Ascending aorta (tissue), 2 donors: Measurements from ENCODE around the gene COG6. TPM values are rescaled to one million over a fixed set of nuclear protein-coding genes. Genes with fewer than 3 reads are reported as not detected.

Experiments
- DNase-seq, 2 donors: peaks; one replicate each; pipeline ENCODE4 v3.0.0-alpha.2; 2019; ENCODE audit warnings: low spot score in 2 of 2
- H3K27ac ChIP-seq, 2 donors: fragments of 200-600 bp; sonication (generic); one replicate each; pipeline ENCODE4 v1.5.1; 2016 to 2017; ENCODE audit warnings: mild to moderate bottlenecking in 1 of 2
- H3K27me3 ChIP-seq: fragments of 200-600 bp; sonication (generic); one replicate; pipeline ENCODE4 v1.5.1; 2017
- H3K36me3 ChIP-seq, 2 donors: fragments of 200-600 bp; sonication (generic); one replicate each; pipeline ENCODE4 v1.5.1; 2016
- H3K4me1 ChIP-seq, 2 donors: fragments of 200-600 bp; sonication (generic); one replicate each; pipeline ENCODE4 v1.5.1; 2016 to 2017; ENCODE audit warnings: mild to moderate bottlenecking in 1 of 2
- H3K4me3 ChIP-seq, 2 donors: fragments of 200-600 bp; sonication (generic); one replicate each; pipeline ENCODE4 v1.5.1; 2016 to 2017; ENCODE audit warnings: mild to moderate bottlenecking in 1 of 2
- H3K9me3 ChIP-seq, 2 donors: fragments of 200-600 bp; sonication (generic); one replicate each; pipeline ENCODE4 v1.5.1; 2016
- CTCF ChIP-seq, 3 experiments: fragments of 200-600 bp in 2 of 3; fragments of 450-650 bp in 1 of 3; sonication (generic) in 2 of 3; IDR thresholded peaks; one replicate each; pipeline ENCODE4 v1.5.1; 2016 to 2019; ENCODE audit warnings: antibody characterized with exemption in 3 of 3, mild to moderate bottlenecking in 1 of 3, moderate library complexity in 1 of 3
- intact Hi-C: fragments of 100-400 bp; cut with DNase I; formaldehyde crosslinking; loops from one replicate; pipeline ENCODE4 v1.15.1; 2023
- total RNA-seq: library from RNA; depleted of rRNA; stranded (reverse); fragments of >200 nt; gene quantifications from one replicate; pipeline ENCODE4 v1.1.0, GENCODE V29; 2016

Gene COG6
- total RNA-seq, 1 donor from 2014 or later: 8.6 TPM

GRCh38 chr13:39641645-39642044, 13.8 kb upstream of the COG6 start:
- H3K27me3 ChIP-seq: no peaks in the 10 kb centered on the region
- H3K36me3 ChIP-seq: no peaks in the 10 kb centered on the region
- intact Hi-C loops: no loop called here
- H3K4me1 ChIP-seq: no peaks in the 10 kb centered on the region
- TF ChIP-seq CTCF (IDR thresholded peaks at IDR 0.05): no peak
- no peaks in the 10 kb centered on the region for H3K9me3 ChIP-seq
- no peak overlapping the region for H3K27ac ChIP-seq
- DNase-seq: no peak
- H3K4me3 ChIP-seq: no peak overlapping the region

GRCh38 chr13:39646122-39646521, 9.3 kb upstream of the COG6 start:
- H3K27ac ChIP-seq: no peak overlapping the region
- no peaks in the 10 kb centered on the region for H3K27me3 ChIP-seq
- H3K4me3 ChIP-seq: no peak overlapping the region
- no peak for TF ChIP-seq CTCF (IDR thresholded peaks at IDR 0.05)
- no peaks in the 10 kb centered on the region for H3K4me1 ChIP-seq
- no peak for DNase-seq
- intact Hi-C loops: no loop called here
- H3K36me3 ChIP-seq: no peaks in the 10 kb centered on the region
- no peaks in the 10 kb centered on the region for H3K9me3 ChIP-seq

GRCh38 chr13:39655041-39655568, 357 bp upstream of the COG6 start:
- intact Hi-C loops: no loop called here
- DNase-seq: no peak
- Histone ChIP-seq H3K9me3 (no peaks in the 10 kb centered on the region), H3K4me1 (peaks cover 0 to 3% of the 10 kb centered on the region in 2 donors), H3K27me3 (no peaks in the 10 kb centered on the region), H3K4me3 (peak overlapping the region; percentile 69 to 93), H3K36me3 (no peaks in the 10 kb centered on the region), H3K27ac (peak overlapping the region; percentile 61 to 81)
- TF ChIP-seq CTCF (IDR thresholded peaks at IDR 0.05): no peak

GRCh38 chr13:39656325-39656677, 839 bp downstream of the COG6 start:
- intact Hi-C loops: loop anchor here (2.0 kb wide), 1 partner anchor 618 kb away; the partner anchor contains the start of genes NHLRC3 and PROSER1
- no peak for TF ChIP-seq CTCF (IDR thresholded peaks at IDR 0.05)
- peak overlapping the region; percentile 61 to 81 for H3K27ac ChIP-seq
- H3K27me3 ChIP-seq: no peaks in the 10 kb centered on the region
- no peaks in the 10 kb centered on the region for H3K9me3 ChIP-seq
- DNase-seq: no peak
- peaks cover 0 to 8% of the 10 kb centered on the region in 2 donors for H3K36me3 ChIP-seq
- H3K4me1 ChIP-seq: peaks cover 0 to 3% of the 10 kb centered on the region in 2 donors
- peak overlapping the region; percentile 69 to 93 for H3K4me3 ChIP-seq

GRCh38 chr13:39663508-39663907, 8.0 kb downstream of the COG6 start:
- Histone ChIP-seq H3K27me3 (no peaks in the 10 kb centered on the region), H3K4me3 (no peak overlapping the region), H3K27ac (no peak overlapping the region), H3K36me3 (peaks cover 5 to 21% of the 10 kb centered on the region in 2 donors), H3K4me1 (no peaks in the 10 kb centered on the region), H3K9me3 (no peaks in the 10 kb centered on the region)
- TF ChIP-seq CTCF (IDR thresholded peaks at IDR 0.05): no peak
- no peak for DNase-seq
- intact Hi-C loops: no loop called here

- DNase-seq: no peak
- TF ChIP-seq CTCF (IDR thresholded peaks at IDR 0.05): no peak
- intact Hi-C loops: no loop called here
- no peaks in the 10 kb centered on the region for H3K9me3 ChIP-seq
- peaks cover 5 to 21% of the 10 kb centered on the region in 2 donors for H3K36me3 ChIP-seq
- H3K4me3 ChIP-seq: no peak overlapping the region
- H3K27me3 ChIP-seq: no peaks in the 10 kb centered on the region
- H3K4me1 ChIP-seq: no peaks in the 10 kb centered on the region
- no peak overlapping the region for H3K27ac ChIP-seq
These were observed 8.5 kb downstream of the COG6 start for GRCh38 chr13:39663958-39664357.
